Measurements from ENCODE around the gene DPP6.

Gene DPP6

GRCh38 chr7:154868921-154869320 lies 816.7 kb downstream of the DPP6 start:
- H3K36me3 ChIP-seq (ENCODE audit: insufficient read depth, low read depth, low read length), result no peaks in the 10 kb centered on the region
- no peaks in the 10 kb centered on the region for H3K9me3 ChIP-seq (ENCODE audit: insufficient read depth, low read depth, low read length)
- H3K9ac ChIP-seq (ENCODE audit: low read depth, low read length), result peak overlapping the region; percentile 39; the same call in 1 of the 2 replicates
- H3K27ac ChIP-seq (ENCODE audit: low read length), result no peak overlapping the region
- no peak overlapping the region for H3K4me3 ChIP-seq (ENCODE audit: low read length)
- peaks cover 6% of the 10 kb centered on the region; the same call in 1 of the 2 replicates for H3K4me1 ChIP-seq (ENCODE audit: insufficient read depth, low read length)
- H3K27me3 ChIP-seq (ENCODE audit: insufficient read depth, low read length), result peaks cover 18% of the 10 kb centered on the region

- Histone ChIP-seq H3K36me3 (ENCODE audit: insufficient read depth, low read depth, low read length) (no peaks in the 10 kb centered on the region), H3K27me3 (ENCODE audit: insufficient read depth, low read length) (peaks cover 18% of the 10 kb centered on the region), H3K4me1 (ENCODE audit: insufficient read depth, low read length) (peaks cover 6% of the 10 kb centered on the region; the same call in 1 of the 2 replicates), H3K9me3 (ENCODE audit: insufficient read depth, low read depth, low read length) (no peaks in the 10 kb centered on the region), H3K27ac (ENCODE audit: low read length) (no peak overlapping the region), H3K4me3 (ENCODE audit: low read length) (no peak overlapping the region), H3K9ac (ENCODE audit: low read depth, low read length) (peak overlapping the region; percentile 39; the same call in 1 of the 2 replicates)
These were observed 817.2 kb downstream of the DPP6 start for GRCh38 chr7:154869436-154869835.

- Histone ChIP-seq H3K27me3 (ENCODE audit: insufficient read depth, low read length) (peaks cover 18% of the 10 kb centered on the region), H3K9me3 (ENCODE audit: insufficient read depth, low read depth, low read length) (no peaks in the 10 kb centered on the region), H3K27ac (ENCODE audit: low read length) (no peak overlapping the region), H3K4me1 (ENCODE audit: insufficient read depth, low read length) (peaks cover 6% of the 10 kb centered on the region; the same call in 1 of the 2 replicates), H3K9ac (ENCODE audit: low read depth, low read length) (no peak overlapping the region), H3K4me3 (ENCODE audit: low read length) (no peak overlapping the region), H3K36me3 (ENCODE audit: insufficient read depth, low read depth, low read length) (no peaks in the 10 kb centered on the region)
These were observed 819.3 kb downstream of the DPP6 start for GRCh38 chr7:154871507-154871906.

- no peaks in the 10 kb centered on the region for H3K36me3 ChIP-seq (ENCODE audit: insufficient read depth, low read depth, low read length)
- H3K27me3 ChIP-seq (ENCODE audit: insufficient read depth, low read length), result peaks cover 18% of the 10 kb centered on the region
- no peaks in the 10 kb centered on the region for H3K9me3 ChIP-seq (ENCODE audit: insufficient read depth, low read depth, low read length)
- no peak overlapping the region for H3K9ac ChIP-seq (ENCODE audit: low read depth, low read length)
- H3K4me1 ChIP-seq (ENCODE audit: insufficient read depth, low read length), result peaks cover 6% of the 10 kb centered on the region; the same call in 1 of the 2 replicates
- no peak overlapping the region for H3K4me3 ChIP-seq (ENCODE audit: low read length)
- H3K27ac ChIP-seq (ENCODE audit: low read length), result no peak overlapping the region
These were observed 819.9 kb downstream of the DPP6 start for GRCh38 chr7:154871928-154872750.

- Histone ChIP-seq H3K36me3 (ENCODE audit: insufficient read depth, low read depth, low read length) (no peaks in the 10 kb centered on the region), H3K9ac (ENCODE audit: low read depth, low read length) (no peak overlapping the region), H3K4me3 (ENCODE audit: low read length) (no peak overlapping the region), H3K27ac (ENCODE audit: low read length) (no peak overlapping the region), H3K27me3 (ENCODE audit: insufficient read depth, low read length) (peaks cover 10% of the 10 kb centered on the region), H3K4me1 (ENCODE audit: insufficient read depth, low read length) (peaks cover 6% of the 10 kb centered on the region; the same call in 1 of the 2 replicates), H3K9me3 (ENCODE audit: insufficient read depth, low read depth, low read length) (no peaks in the 10 kb centered on the region)
These were observed 820.8 kb downstream of the DPP6 start for GRCh38 chr7:154872811-154873499.

GRCh38 chr7:154873500-154874121 lies 821.4 kb downstream of the DPP6 start:
- peaks cover 6% of the 10 kb centered on the region; the same call in 1 of the 2 replicates for H3K4me1 ChIP-seq (ENCODE audit: insufficient read depth, low read length)
- no peak overlapping the region for H3K4me3 ChIP-seq (ENCODE audit: low read length)
- no peaks in the 10 kb centered on the region for H3K9me3 ChIP-seq (ENCODE audit: insufficient read depth, low read depth, low read length)
- H3K27me3 ChIP-seq (ENCODE audit: insufficient read depth, low read length), result peaks cover 4% of the 10 kb centered on the region
- H3K36me3 ChIP-seq (ENCODE audit: insufficient read depth, low read depth, low read length), result no peaks in the 10 kb centered on the region
- H3K9ac ChIP-seq (ENCODE audit: low read depth, low read length), result no peak overlapping the region
- no peak overlapping the region for H3K27ac ChIP-seq (ENCODE audit: low read length)

GRCh38 chr7:154874409-154875113 lies 822.4 kb downstream of the DPP6 start:
- H3K9ac ChIP-seq (ENCODE audit: low read depth, low read length), result no peak overlapping the region
- no peaks in the 10 kb centered on the region for H3K9me3 ChIP-seq (ENCODE audit: insufficient read depth, low read depth, low read length)
- no peaks in the 10 kb centered on the region for H3K27me3 ChIP-seq (ENCODE audit: insufficient read depth, low read length)
- H3K4me1 ChIP-seq (ENCODE audit: insufficient read depth, low read length), result no peaks in the 10 kb centered on the region
- H3K36me3 ChIP-seq (ENCODE audit: insufficient read depth, low read depth, low read length), result no peaks in the 10 kb centered on the region
- no peak overlapping the region for H3K27ac ChIP-seq (ENCODE audit: low read length)
- H3K4me3 ChIP-seq (ENCODE audit: low read length), result no peak overlapping the region

GRCh38 chr7:154875297-154875696 lies 823.1 kb downstream of the DPP6 start:
- no peaks in the 10 kb centered on the region for H3K9me3 ChIP-seq (ENCODE audit: insufficient read depth, low read depth, low read length)
- no peak overlapping the region for H3K4me3 ChIP-seq (ENCODE audit: low read length)
- H3K27me3 ChIP-seq (ENCODE audit: insufficient read depth, low read length), result no peaks in the 10 kb centered on the region
- H3K27ac ChIP-seq (ENCODE audit: low read length), result no peak overlapping the region
- H3K4me1 ChIP-seq (ENCODE audit: insufficient read depth, low read length), result no peaks in the 10 kb centered on the region
- H3K36me3 ChIP-seq (ENCODE audit: insufficient read depth, low read depth, low read length), result no peaks in the 10 kb centered on the region
- H3K9ac ChIP-seq (ENCODE audit: low read depth, low read length), result no peak overlapping the region

- Histone ChIP-seq H3K27ac (ENCODE audit: low read length) (no peak overlapping the region), H3K9ac (ENCODE audit: low read depth, low read length) (no peak overlapping the region), H3K27me3 (ENCODE audit: insufficient read depth, low read length) (no peaks in the 10 kb centered on the region), H3K4me3 (ENCODE audit: low read length) (no peak overlapping the region), H3K36me3 (ENCODE audit: insufficient read depth, low read depth, low read length) (no peaks in the 10 kb centered on the region), H3K4me1 (ENCODE audit: insufficient read depth, low read length) (no peaks in the 10 kb centered on the region), H3K9me3 (ENCODE audit: insufficient read depth, low read depth, low read length) (no peaks in the 10 kb centered on the region)
These were observed 824.3 kb downstream of the DPP6 start for GRCh38 chr7:154876516-154876915.

- no peak overlapping the region for H3K9ac ChIP-seq (ENCODE audit: low read depth, low read length)
- no peaks in the 10 kb centered on the region for H3K9me3 ChIP-seq (ENCODE audit: insufficient read depth, low read depth, low read length)
- H3K4me1 ChIP-seq (ENCODE audit: insufficient read depth, low read length), result no peaks in the 10 kb centered on the region
- no peaks in the 10 kb centered on the region for H3K36me3 ChIP-seq (ENCODE audit: insufficient read depth, low read depth, low read length)
- H3K4me3 ChIP-seq (ENCODE audit: low read length), result no peak overlapping the region
- H3K27ac ChIP-seq (ENCODE audit: low read length), result no peak overlapping the region
- H3K27me3 ChIP-seq (ENCODE audit: insufficient read depth, low read length), result no peaks in the 10 kb centered on the region
These were observed 824.8 kb downstream of the DPP6 start for GRCh38 chr7:154877031-154877430.

- no peaks in the 10 kb centered on the region for H3K36me3 ChIP-seq (ENCODE audit: insufficient read depth, low read depth, low read length)
- peaks cover 7% of the 10 kb centered on the region; the same call in 1 of the 2 replicates for H3K9me3 ChIP-seq (ENCODE audit: insufficient read depth, low read depth, low read length)
- no peaks in the 10 kb centered on the region for H3K4me1 ChIP-seq (ENCODE audit: insufficient read depth, low read length)
- no peak overlapping the region for H3K9ac ChIP-seq (ENCODE audit: low read depth, low read length)
- H3K4me3 ChIP-seq (ENCODE audit: low read length), result no peak overlapping the region
- no peaks in the 10 kb centered on the region for H3K27me3 ChIP-seq (ENCODE audit: insufficient read depth, low read length)
- no peak overlapping the region for H3K27ac ChIP-seq (ENCODE audit: low read length)
These were observed 827.4 kb downstream of the DPP6 start for GRCh38 chr7:154879629-154880028.
